ENCODE results near the gene SON.
"Not testable (repeated sequence)": the region's sequence is repeated elsewhere in the genome, so short reads cannot be mapped to it uniquely, and the experiment has no call there.

SON gene, protein sequence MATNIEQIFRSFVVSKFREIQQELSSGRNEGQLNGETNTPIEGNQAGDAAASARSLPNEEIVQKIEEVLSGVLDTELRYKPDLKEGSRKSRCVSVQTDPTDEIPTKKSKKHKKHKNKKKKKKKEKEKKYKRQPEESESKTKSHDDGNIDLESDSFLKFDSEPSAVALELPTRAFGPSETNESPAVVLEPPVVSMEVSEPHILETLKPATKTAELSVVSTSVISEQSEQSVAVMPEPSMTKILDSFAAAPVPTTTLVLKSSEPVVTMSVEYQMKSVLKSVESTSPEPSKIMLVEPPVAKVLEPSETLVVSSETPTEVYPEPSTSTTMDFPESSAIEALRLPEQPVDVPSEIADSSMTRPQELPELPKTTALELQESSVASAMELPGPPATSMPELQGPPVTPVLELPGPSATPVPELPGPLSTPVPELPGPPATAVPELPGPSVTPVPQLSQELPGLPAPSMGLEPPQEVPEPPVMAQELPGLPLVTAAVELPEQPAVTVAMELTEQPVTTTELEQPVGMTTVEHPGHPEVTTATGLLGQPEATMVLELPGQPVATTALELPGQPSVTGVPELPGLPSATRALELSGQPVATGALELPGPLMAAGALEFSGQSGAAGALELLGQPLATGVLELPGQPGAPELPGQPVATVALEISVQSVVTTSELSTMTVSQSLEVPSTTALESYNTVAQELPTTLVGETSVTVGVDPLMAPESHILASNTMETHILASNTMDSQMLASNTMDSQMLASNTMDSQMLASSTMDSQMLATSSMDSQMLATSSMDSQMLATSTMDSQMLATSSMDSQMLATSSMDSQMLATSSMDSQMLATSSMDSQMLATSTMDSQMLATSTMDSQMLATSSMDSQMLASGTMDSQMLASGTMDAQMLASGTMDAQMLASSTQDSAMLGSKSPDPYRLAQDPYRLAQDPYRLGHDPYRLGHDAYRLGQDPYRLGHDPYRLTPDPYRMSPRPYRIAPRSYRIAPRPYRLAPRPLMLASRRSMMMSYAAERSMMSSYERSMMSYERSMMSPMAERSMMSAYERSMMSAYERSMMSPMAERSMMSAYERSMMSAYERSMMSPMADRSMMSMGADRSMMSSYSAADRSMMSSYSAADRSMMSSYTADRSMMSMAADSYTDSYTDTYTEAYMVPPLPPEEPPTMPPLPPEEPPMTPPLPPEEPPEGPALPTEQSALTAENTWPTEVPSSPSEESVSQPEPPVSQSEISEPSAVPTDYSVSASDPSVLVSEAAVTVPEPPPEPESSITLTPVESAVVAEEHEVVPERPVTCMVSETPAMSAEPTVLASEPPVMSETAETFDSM (N-terminal part only)

DNA sequence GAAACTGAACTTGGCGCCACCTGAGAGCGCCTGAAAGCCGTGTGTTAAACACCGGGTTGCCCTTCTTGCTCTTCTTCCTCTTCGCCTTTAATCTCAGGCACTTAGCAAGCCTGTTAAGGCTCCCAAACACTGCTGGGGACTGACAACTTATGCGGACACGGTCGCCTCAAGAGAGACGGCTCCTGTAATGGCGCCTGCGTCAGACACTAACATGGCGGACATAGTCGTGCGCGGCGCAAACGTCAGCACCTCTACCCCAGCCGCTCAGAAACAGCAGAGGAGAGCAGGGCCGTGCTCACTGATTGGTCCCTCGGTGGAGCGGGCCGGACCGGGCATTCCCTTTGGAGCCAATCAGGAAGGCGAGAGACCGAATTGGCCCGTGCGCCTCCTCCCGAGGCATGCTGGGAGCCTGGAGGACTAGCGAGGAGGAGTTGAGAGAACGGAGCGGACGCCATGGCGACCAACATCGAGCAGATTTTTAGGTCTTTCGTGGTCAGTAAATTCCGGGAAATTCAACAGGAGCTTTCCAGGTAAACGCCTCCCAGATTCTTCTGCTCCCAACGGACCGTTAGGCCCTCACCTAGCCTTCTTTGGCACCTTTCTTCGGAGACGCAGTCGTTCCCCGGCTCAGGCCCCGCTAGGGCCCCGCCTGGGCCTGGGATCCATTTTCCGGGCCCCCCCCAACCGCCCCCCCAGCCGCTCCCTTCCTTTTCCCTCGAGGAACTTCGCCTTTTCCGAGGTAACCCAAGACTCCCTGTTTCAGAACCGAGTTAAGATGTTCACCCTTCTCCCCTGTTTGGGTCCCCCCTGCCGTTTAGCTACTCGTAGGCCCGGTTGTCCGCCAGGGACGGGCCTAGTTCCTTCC, at the start of gene SON:
SON (plus strand) TSS at position 399 of the 865 bp plus-strand sequence; CDS start at position 454, 55 bp downstream.
- Histone ChIP-seq H3K4me1 (ENCODE audit: control insufficient read depth, insufficient read depth, low read length) (peaks cover 26% of the 10 kb centered on the region), H3K36me3 (ENCODE audit: control insufficient read depth, insufficient read depth, low read length, severe bottlenecking) (peaks cover 25% of the 10 kb centered on the region), H3K4me3 (ENCODE audit: low read length) (peak within 1 kb of the TSS; percentile 96), H3K9ac (ENCODE audit: low read length) (peak within 1 kb of the TSS; percentile 98), H3K27me3 (replicated peaks; ENCODE audit: control insufficient read depth, insufficient read depth, low read length) (no peaks in the 10 kb centered on the region), H3K9me3 (ENCODE audit: control insufficient read depth, low read length) (no peaks in the 10 kb centered on the region)
- peak; percentile 100 for DNase-seq (ENCODE audit: low read depth)

DNA sequence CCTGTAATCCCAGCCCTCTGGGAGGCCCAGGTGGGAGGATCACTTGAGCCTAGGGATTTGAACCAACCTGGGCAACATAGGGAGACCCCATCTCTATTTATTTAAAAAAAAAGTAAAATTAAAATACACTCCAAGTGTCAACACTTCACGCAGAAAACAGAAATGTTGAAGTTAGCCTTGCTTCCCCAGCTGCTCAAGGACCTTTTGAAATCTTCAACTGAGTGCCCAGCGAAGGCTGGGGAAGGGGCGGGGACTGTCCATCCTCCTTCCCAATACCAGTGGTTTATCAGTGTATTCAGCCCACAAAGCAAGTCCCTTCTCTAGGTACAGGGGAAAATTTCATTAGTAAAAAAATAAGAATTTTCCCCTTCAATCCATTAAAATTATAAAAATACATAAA, 49.1 kb upstream of the SON start:
- Histone ChIP-seq H3K4me3 (ENCODE audit: low read length) (no peak overlapping the region), H3K9me3 (ENCODE audit: control insufficient read depth, low read length) (no peaks in the 10 kb centered on the region), H3K27me3 (replicated peaks; ENCODE audit: control insufficient read depth, insufficient read depth, low read length) (peaks cover 10% of the 10 kb centered on the region), H3K9ac (ENCODE audit: low read length) (no peak overlapping the region), H3K36me3 (ENCODE audit: control insufficient read depth, insufficient read depth, low read length, severe bottlenecking) (no peaks in the 10 kb centered on the region), H3K4me1 (ENCODE audit: control insufficient read depth, insufficient read depth, low read length) (peaks cover 9% of the 10 kb centered on the region)
- DNase-seq (ENCODE audit: low read depth): no peak

- no peak for DNase-seq (ENCODE audit: low read depth)
- peaks cover 10% of the 10 kb centered on the region for H3K27me3 ChIP-seq (replicated peaks; ENCODE audit: control insufficient read depth, insufficient read depth, low read length)
- H3K4me3 ChIP-seq (ENCODE audit: low read length): no peak overlapping the region
- no peaks in the 10 kb centered on the region for H3K36me3 ChIP-seq (ENCODE audit: control insufficient read depth, insufficient read depth, low read length, severe bottlenecking)
- H3K9me3 ChIP-seq (ENCODE audit: control insufficient read depth, low read length): no peaks in the 10 kb centered on the region
- no peak overlapping the region for H3K9ac ChIP-seq (ENCODE audit: low read length)
- H3K4me1 ChIP-seq (ENCODE audit: control insufficient read depth, insufficient read depth, low read length): peaks cover 11% of the 10 kb centered on the region
Observed at GRCh38 chr21:33495743-33496142, 47.1 kb upstream of the SON start.

- Histone ChIP-seq H3K36me3 (ENCODE audit: control insufficient read depth, insufficient read depth, low read length, severe bottlenecking) (no peaks in the 10 kb centered on the region), H3K4me3 (ENCODE audit: low read length) (no peak overlapping the region), H3K27me3 (replicated peaks; ENCODE audit: control insufficient read depth, insufficient read depth, low read length) (peaks cover 10% of the 10 kb centered on the region), H3K4me1 (ENCODE audit: control insufficient read depth, insufficient read depth, low read length) (peaks cover 7% of the 10 kb centered on the region), H3K9me3 (ENCODE audit: control insufficient read depth, low read length) (no peaks in the 10 kb centered on the region), H3K9ac (ENCODE audit: low read length) (no peak overlapping the region)
- no peak for DNase-seq (ENCODE audit: low read depth)
Observed at GRCh38 chr21:33496345-33496744, 46.5 kb upstream of the SON start.

GRCh38 chr21:33505833-33506232, 37.0 kb upstream of the SON start:
- H3K4me3 ChIP-seq (ENCODE audit: low read length): no peak overlapping the region
- no peak for DNase-seq (ENCODE audit: low read depth)
- H3K27me3 ChIP-seq (replicated peaks; ENCODE audit: control insufficient read depth, insufficient read depth, low read length): no peaks in the 10 kb centered on the region
- H3K9ac ChIP-seq (ENCODE audit: low read length): no peak overlapping the region
- H3K9me3 ChIP-seq (ENCODE audit: control insufficient read depth, low read length): no peaks in the 10 kb centered on the region
- peaks cover 16% of the 10 kb centered on the region for H3K4me1 ChIP-seq (ENCODE audit: control insufficient read depth, insufficient read depth, low read length)
- H3K36me3 ChIP-seq (ENCODE audit: control insufficient read depth, insufficient read depth, low read length, severe bottlenecking): peaks cover 49% of the 10 kb centered on the region

DNA sequence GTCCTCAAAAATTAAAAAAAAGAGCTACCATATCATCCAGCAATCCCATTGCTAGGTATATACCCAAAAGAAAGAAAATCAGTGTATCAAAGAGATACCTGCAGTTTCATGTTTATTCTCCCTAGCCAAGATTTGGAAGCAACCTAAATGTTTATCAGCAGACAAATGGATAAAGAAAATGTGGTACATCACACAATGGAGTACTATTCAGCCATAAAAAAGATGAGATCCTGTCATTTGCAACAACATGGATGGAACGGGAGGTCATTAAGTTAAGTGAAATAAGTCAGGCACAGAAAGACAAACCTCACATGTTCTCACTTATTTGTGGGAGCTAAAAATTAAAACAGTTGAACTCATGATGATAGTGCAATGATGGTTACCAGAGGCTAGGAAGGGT, 35.8 kb upstream of the SON start:
- DNase-seq (ENCODE audit: low read depth); H3K4me3 ChIP-seq (ENCODE audit: low read length); H3K9me3 ChIP-seq (ENCODE audit: control insufficient read depth, low read length); H3K9ac ChIP-seq (ENCODE audit: low read length); H3K27me3 ChIP-seq (replicated peaks; ENCODE audit: control insufficient read depth, insufficient read depth, low read length): not testable (repeated sequence)
- H3K4me1 ChIP-seq (ENCODE audit: control insufficient read depth, insufficient read depth, low read length): peaks cover 16% of the 10 kb centered on the region
- peaks cover 59% of the 10 kb centered on the region for H3K36me3 ChIP-seq (ENCODE audit: control insufficient read depth, insufficient read depth, low read length, severe bottlenecking)

DNA sequence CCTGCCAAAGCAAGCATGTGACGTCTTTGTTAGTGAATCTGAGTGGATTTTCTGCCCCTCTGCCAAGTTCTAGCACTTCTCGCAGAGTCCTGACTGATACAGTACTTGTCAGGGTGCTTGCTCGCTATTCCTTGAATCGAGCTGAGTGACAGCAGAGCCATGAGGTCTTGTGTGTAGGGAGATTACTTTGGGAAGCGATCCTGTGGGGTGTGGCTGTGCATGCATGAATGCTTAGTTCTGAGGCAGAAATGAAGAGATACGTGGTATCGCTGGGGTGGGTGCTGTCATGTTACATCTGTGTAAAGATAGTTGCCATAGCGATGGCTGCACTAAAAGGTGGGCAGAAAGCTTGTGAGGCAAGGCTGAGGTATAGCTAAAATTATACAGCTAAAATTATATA, 32.0 kb upstream of the SON start:
- DNase-seq (ENCODE audit: low read depth): no peak
- Histone ChIP-seq H3K9ac (ENCODE audit: low read length) (no peak overlapping the region), H3K4me3 (ENCODE audit: low read length) (no peak overlapping the region), H3K36me3 (ENCODE audit: control insufficient read depth, insufficient read depth, low read length, severe bottlenecking) (peaks cover 75% of the 10 kb centered on the region), H3K4me1 (ENCODE audit: control insufficient read depth, insufficient read depth, low read length) (peaks cover 16% of the 10 kb centered on the region), H3K9me3 (ENCODE audit: control insufficient read depth, low read length) (no peaks in the 10 kb centered on the region), H3K27me3 (replicated peaks; ENCODE audit: control insufficient read depth, insufficient read depth, low read length) (no peaks in the 10 kb centered on the region)

- H3K36me3 ChIP-seq (ENCODE audit: control insufficient read depth, insufficient read depth, low read length, severe bottlenecking): peaks cover 78% of the 10 kb centered on the region
- no peak overlapping the region for H3K4me3 ChIP-seq (ENCODE audit: low read length)
- H3K27me3 ChIP-seq (replicated peaks; ENCODE audit: control insufficient read depth, insufficient read depth, low read length): no peaks in the 10 kb centered on the region
- H3K9ac ChIP-seq (ENCODE audit: low read length): no peak overlapping the region
- H3K4me1 ChIP-seq (ENCODE audit: control insufficient read depth, insufficient read depth, low read length): peaks cover 16% of the 10 kb centered on the region
- no peaks in the 10 kb centered on the region for H3K9me3 ChIP-seq (ENCODE audit: control insufficient read depth, low read length)
- DNase-seq (ENCODE audit: low read depth): no peak
Observed at GRCh38 chr21:33511639-33512038, 31.2 kb upstream of the SON start.

DNA sequence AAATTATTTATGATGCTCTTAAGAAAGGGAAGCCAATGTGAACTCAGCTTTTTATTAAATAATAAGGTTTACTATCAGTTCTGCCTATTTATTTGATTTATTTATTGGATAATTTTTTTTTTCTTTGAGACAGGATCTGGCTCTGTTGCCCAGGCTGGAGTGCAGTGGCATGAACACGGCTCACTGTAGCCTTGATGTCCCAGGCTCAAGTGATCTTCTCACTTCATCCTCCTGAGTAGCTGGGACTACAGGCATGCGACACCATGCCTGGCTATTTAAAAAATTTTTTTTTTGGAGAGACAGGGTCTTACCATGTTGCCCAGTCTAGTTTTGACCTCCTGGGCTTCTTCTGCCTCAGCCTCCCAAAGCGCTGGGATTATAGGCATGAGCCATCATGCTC, 30.4 kb upstream of the SON start:
- peaks cover 16% of the 10 kb centered on the region for H3K4me1 ChIP-seq (ENCODE audit: control insufficient read depth, insufficient read depth, low read length)
- no peak for DNase-seq (ENCODE audit: low read depth)
- H3K9ac ChIP-seq (ENCODE audit: low read length): no peak overlapping the region
- H3K36me3 ChIP-seq (ENCODE audit: control insufficient read depth, insufficient read depth, low read length, severe bottlenecking): peaks cover 82% of the 10 kb centered on the region
- no peaks in the 10 kb centered on the region for H3K9me3 ChIP-seq (ENCODE audit: control insufficient read depth, low read length)
- H3K27me3 ChIP-seq (replicated peaks; ENCODE audit: control insufficient read depth, insufficient read depth, low read length): no peaks in the 10 kb centered on the region
- H3K4me3 ChIP-seq (ENCODE audit: low read length): no peak overlapping the region

- peaks cover 80% of the 10 kb centered on the region for H3K36me3 ChIP-seq (ENCODE audit: control insufficient read depth, insufficient read depth, low read length, severe bottlenecking)
- H3K9ac ChIP-seq (ENCODE audit: low read length): peak overlapping the region; percentile 40
- peak; percentile 89 for DNase-seq (ENCODE audit: low read depth)
- peak overlapping the region; percentile 49 for H3K4me3 ChIP-seq (ENCODE audit: low read length)
- no peaks in the 10 kb centered on the region for H3K9me3 ChIP-seq (ENCODE audit: control insufficient read depth, low read length)
- peaks cover 16% of the 10 kb centered on the region for H3K4me1 ChIP-seq (ENCODE audit: control insufficient read depth, insufficient read depth, low read length)
- H3K27me3 ChIP-seq (replicated peaks; ENCODE audit: control insufficient read depth, insufficient read depth, low read length): no peaks in the 10 kb centered on the region
Observed at GRCh38 chr21:33514229-33514628, 28.6 kb upstream of the SON start.
